ENCODE data around the gene NOXO1. TPM values are rescaled to one million over a fixed set of nuclear protein-coding genes. Genes with fewer than 3 reads are reported as not detected.
A peak's percentile ranks its signal among the peaks of the same experiment; 100 is the strongest.

NOXO1 gene
- polyA plus RNA-seq, 1 donor from 2014 or later = 8.5 TPM

GRCh38 chr16:1991588-1991947 is 10.3 kb upstream of the NOXO1 start:
- H3K4me2 ChIP-seq (ENCODE audit: low read length) = no peak overlapping the region
- no peaks in the 10 kb centered on the region for H3F3A ChIP-seq (ENCODE audit: insufficient read depth, low read length, poor library complexity, severe bottlenecking)
- no peaks in the 10 kb centered on the region for H3K79me2 ChIP-seq (replicated peaks; ENCODE audit: insufficient read depth, low read length)
- no peak overlapping the region for H3K9ac ChIP-seq (ENCODE audit: low read length)
- no peaks in the 10 kb centered on the region for H3K9me3 ChIP-seq (ENCODE audit: low read length)
- H3K27me3 ChIP-seq (ENCODE audit: insufficient read depth, low read depth, low read length) = peaks cover 21% of the 10 kb centered on the region
- H3K9me2 ChIP-seq (ENCODE audit: insufficient read depth, low read length) = no peaks in the 10 kb centered on the region
- no peak overlapping the region for H3K27ac ChIP-seq (ENCODE audit: low read length)
- H4K20me1 ChIP-seq (ENCODE audit: insufficient read depth) = no peaks in the 10 kb centered on the region
- peak overlapping the region; percentile 88 for H3K4me3 ChIP-seq (ENCODE audit: low read length)
- TF ChIP-seq POLR2AphosphoS5 (IDR thresholded peaks at IDR 0.05) = no peak
- TF ChIP-seq MXI1 (conservative IDR thresholded peaks at IDR 0.05; ENCODE audit: poor library complexity, severe bottlenecking) = no peak
- TF ChIP-seq RAD21 (conservative IDR thresholded peaks at IDR 0.05) = no peak
- TF ChIP-seq TAF1 (IDR thresholded peaks at IDR 0.05; ENCODE audit: low read depth) = no peak
- no peak for TF ChIP-seq REST (IDR thresholded peaks at IDR 0.05; ENCODE audit: borderline replicate concordance)
- no peak for TF ChIP-seq SMC3 (conservative IDR thresholded peaks at IDR 0.05; ENCODE audit: poor library complexity)
- TF ChIP-seq EP300 (conservative IDR thresholded peaks at IDR 0.05; ENCODE audit: poor library complexity, severe bottlenecking) = no peak
- TF ChIP-seq EZH2 (IDR thresholded peaks at IDR 0.05; ENCODE audit: borderline replicate concordance, insufficient read depth, low read length, poor library complexity, severe bottlenecking) = no peak
- TF ChIP-seq CTCF (IDR thresholded peaks at IDR 0.05; ENCODE audit: poor library complexity, severe bottlenecking) = no peak
- H2AFZ ChIP-seq (ENCODE audit: low read depth, low read length) = no peak overlapping the region
- H3K36me3 ChIP-seq (ENCODE audit: insufficient read depth, low read length) = no peaks in the 10 kb centered on the region

DNA sequence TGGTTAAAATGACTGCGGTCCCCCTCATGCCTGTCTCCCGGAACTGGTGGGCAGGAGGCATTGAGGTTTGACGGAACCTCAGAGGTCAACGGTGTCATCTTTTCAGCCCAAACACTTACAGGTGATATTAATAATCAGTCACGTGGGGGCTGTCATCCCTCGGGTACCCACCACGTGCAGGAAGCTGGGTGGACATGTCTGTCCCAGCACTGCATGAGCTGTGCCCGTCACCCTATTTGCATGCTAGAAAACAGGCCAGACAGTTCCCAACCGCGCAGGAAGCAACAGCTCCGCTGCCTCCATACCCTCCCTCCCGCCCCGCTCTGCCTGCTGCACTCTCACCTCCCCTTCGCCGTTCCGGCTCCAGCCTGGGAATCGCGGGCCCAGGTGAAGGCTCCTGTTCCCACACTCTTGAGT is 9.9 kb upstream of the NOXO1 start:
- Histone ChIP-seq H3K4me2 (ENCODE audit: low read length) (peak overlapping the region; percentile 77), H2AFZ (ENCODE audit: low read depth, low read length) (no peak overlapping the region), H3K36me3 (ENCODE audit: insufficient read depth, low read length) (no peaks in the 10 kb centered on the region), H3K4me3 (ENCODE audit: low read length) (peak overlapping the region; percentile 88), H4K20me1 (ENCODE audit: insufficient read depth) (no peaks in the 10 kb centered on the region), H3K27me3 (ENCODE audit: insufficient read depth, low read depth, low read length) (peaks cover 21% of the 10 kb centered on the region), H3K79me2 (replicated peaks; ENCODE audit: insufficient read depth, low read length) (no peaks in the 10 kb centered on the region), H3K9me2 (ENCODE audit: insufficient read depth, low read length) (no peaks in the 10 kb centered on the region), H3F3A (ENCODE audit: insufficient read depth, low read length, poor library complexity, severe bottlenecking) (no peaks in the 10 kb centered on the region), H3K9me3 (ENCODE audit: low read length) (no peaks in the 10 kb centered on the region), H3K9ac (ENCODE audit: low read length) (peak overlapping the region; percentile 80), H3K27ac (ENCODE audit: low read length) (no peak overlapping the region)
- TF ChIP-seq SMC3 (conservative IDR thresholded peaks at IDR 0.05; ENCODE audit: poor library complexity) = no peak
- TF ChIP-seq EZH2 (IDR thresholded peaks at IDR 0.05; ENCODE audit: borderline replicate concordance, insufficient read depth, low read length, poor library complexity, severe bottlenecking) = no peak
- no peak for TF ChIP-seq EP300 (conservative IDR thresholded peaks at IDR 0.05; ENCODE audit: poor library complexity, severe bottlenecking)
- no peak for TF ChIP-seq CTCF (IDR thresholded peaks at IDR 0.05; ENCODE audit: poor library complexity, severe bottlenecking)
- no peak for TF ChIP-seq POLR2AphosphoS5 (IDR thresholded peaks at IDR 0.05)

All from neural cell (in vitro differentiated cells).